Epithelial cell of esophagus (primary cell): ENCODE measurements around the gene NUP210.

Experiments used
- DNase-seq: peaks from one replicate; pipeline ENCODE4 v3.0.0; 2010; ENCODE audit warnings: low read depth
- H3K4me3 ChIP-seq: 2 replicates; pipeline ENCODE4 v1.5.1; 2011; ENCODE audit warnings: mild to moderate bottlenecking, low read length, control low read depth
- CTCF ChIP-seq: IDR thresholded peaks from 2 replicates; pipeline ENCODE4 v1.5.1; 2011; ENCODE audit warnings: low read depth, mild to moderate bottlenecking, low read length, control low read depth, inconsistent platforms; ENCODE audit not compliant: insufficient read depth; ENCODE audit errors: missing control alignments

Gene NUP210

GRCh38 chr3:13408890-13409289 lies 11.2 kb downstream of the NUP210 start:
- no peak for DNase-seq
- H3K4me3 ChIP-seq = no peak overlapping the region
- no peak for TF ChIP-seq CTCF

GRCh38 chr3:13407926-13408325 lies 12.2 kb downstream of the NUP210 start:
- no peak overlapping the region for H3K4me3 ChIP-seq
- no peak for DNase-seq
- no peak for TF ChIP-seq CTCF

- no peak for DNase-seq
- no peak overlapping the region for H3K4me3 ChIP-seq
- TF ChIP-seq CTCF = no peak
These were observed 12.6 kb downstream of the NUP210 start for GRCh38 chr3:13407475-13407874.

GRCh38 chr3:13406190-13406589 lies 13.9 kb downstream of the NUP210 start:
- DNase-seq = no peak
- no peak overlapping the region for H3K4me3 ChIP-seq
- TF ChIP-seq CTCF = no peak

- DNase-seq = no peak
- no peak overlapping the region for H3K4me3 ChIP-seq
- TF ChIP-seq CTCF = no peak
These were observed 14.5 kb downstream of the NUP210 start for GRCh38 chr3:13405614-13406013.

GRCh38 chr3:13404626-13405452 lies 15.3 kb downstream of the NUP210 start:
- H3K4me3 ChIP-seq = no peak overlapping the region
- TF ChIP-seq CTCF = no peak
- no peak for DNase-seq

- H3K4me3 ChIP-seq = no peak overlapping the region
- no peak for DNase-seq
- TF ChIP-seq CTCF = no peak
These were observed 16.3 kb downstream of the NUP210 start for GRCh38 chr3:13403847-13404246.
